HepG2 (cell line): Measurements from ENCODE around the gene VWC2L.

Experiments
- MIER2 ChIP-seq: IDR thresholded peaks from 2 replicates; pipeline ENCODE4 v1.6.1; 2016; ENCODE audit warnings: missing biosample characterization, missing genetic modification reagents
- PAF1 ChIP-seq: IDR thresholded peaks from 2 replicates; pipeline ENCODE4 v1.6.1; 2016; ENCODE audit warnings: missing genetic modification reagents, missing compliant biosample characterization
- SP140L ChIP-seq: sonication (generic); formaldehyde crosslinking; IDR thresholded peaks from 2 replicates; pipeline ENCODE4 v1.4.0; 2020; ENCODE audit warnings: missing genetic modification reagents, borderline replicate concordance
- ZNF660 ChIP-seq: sonication (generic); formaldehyde crosslinking; IDR thresholded peaks from 2 replicates; pipeline ENCODE4 v1.5.1; 2020; ENCODE audit warnings: mild to moderate bottlenecking, low read depth, missing genetic modification reagents, borderline replicate concordance
- TF ChIP-seq, protein P1 (sequence below), 2 experiments: IDR thresholded peaks; 2 replicates each; pipeline ENCODE4 v1.6.1; 2011 to 2012; ENCODE audit warnings: low read length in 2 of 2, borderline replicate concordance in 1 of 2, low read depth in 1 of 2, mild to moderate bottlenecking in 1 of 2, moderate library complexity in 1 of 2

DNA sequence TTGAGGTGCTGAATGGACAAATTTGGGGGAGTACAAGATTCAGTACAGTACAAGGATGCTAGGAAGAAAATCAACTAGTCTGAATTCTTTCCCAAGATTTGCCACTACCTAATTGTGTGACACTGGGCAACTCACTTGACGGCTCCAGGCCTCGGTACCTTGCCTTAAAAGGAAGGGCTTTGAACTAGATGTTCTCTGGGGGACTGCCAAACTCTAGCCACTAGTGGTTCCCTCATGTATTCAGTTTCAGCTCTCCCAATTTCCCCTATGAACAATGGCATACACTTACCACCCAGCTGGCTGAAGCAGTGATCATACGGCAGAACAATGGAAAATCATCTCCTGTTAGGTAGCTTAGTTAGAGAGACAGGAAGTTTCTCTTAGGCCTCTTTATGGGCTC is 73.4 kb downstream of the VWC2L start:
- TF ChIP-seq SP140L (no peak), MIER2 (CRISPR knock-in tag) (no peak), PAF1 (CRISPR knock-in tag) (no peak), ZNF660 (CRISPR knock-in tag) (no peak)
- TF ChIP-seq, protein P1, sequence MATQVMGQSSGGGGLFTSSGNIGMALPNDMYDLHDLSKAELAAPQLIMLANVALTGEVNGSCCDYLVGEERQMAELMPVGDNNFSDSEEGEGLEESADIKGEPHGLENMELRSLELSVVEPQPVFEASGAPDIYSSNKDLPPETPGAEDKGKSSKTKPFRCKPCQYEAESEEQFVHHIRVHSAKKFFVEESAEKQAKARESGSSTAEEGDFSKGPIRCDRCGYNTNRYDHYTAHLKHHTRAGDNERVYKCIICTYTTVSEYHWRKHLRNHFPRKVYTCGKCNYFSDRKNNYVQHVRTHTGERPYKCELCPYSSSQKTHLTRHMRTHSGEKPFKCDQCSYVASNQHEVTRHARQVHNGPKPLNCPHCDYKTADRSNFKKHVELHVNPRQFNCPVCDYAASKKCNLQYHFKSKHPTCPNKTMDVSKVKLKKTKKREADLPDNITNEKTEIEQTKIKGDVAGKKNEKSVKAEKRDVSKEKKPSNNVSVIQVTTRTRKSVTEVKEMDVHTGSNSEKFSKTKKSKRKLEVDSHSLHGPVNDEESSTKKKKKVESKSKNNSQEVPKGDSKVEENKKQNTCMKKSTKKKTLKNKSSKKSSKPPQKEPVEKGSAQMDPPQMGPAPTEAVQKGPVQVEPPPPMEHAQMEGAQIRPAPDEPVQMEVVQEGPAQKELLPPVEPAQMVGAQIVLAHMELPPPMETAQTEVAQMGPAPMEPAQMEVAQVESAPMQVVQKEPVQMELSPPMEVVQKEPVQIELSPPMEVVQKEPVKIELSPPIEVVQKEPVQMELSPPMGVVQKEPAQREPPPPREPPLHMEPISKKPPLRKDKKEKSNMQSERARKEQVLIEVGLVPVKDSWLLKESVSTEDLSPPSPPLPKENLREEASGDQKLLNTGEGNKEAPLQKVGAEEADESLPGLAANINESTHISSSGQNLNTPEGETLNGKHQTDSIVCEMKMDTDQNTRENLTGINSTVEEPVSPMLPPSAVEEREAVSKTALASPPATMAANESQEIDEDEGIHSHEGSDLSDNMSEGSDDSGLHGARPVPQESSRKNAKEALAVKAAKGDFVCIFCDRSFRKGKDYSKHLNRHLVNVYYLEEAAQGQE (IDR thresholded peaks at IDR 0.05; ENCODE audit: borderline replicate concordance in 1 of 2, low read depth in 1 of 2, low read length in 2 of 2), result no peak
